SK-N-SH (cell line): ENCODE results near the gene THEM4. TPM values are rescaled to one million over a fixed set of nuclear protein-coding genes. Genes with fewer than 3 reads are reported as not detected.

Experiments
- CTCF ChIA-PET: fragments of 300-600, 350-600 bp; formaldehyde crosslinking; extraction: SDS; loops from one replicate; lab custom pipeline; 2021; lab: Yijun Ruan, JAX
- POLR2A ChIA-PET: fragments of 350-600 bp; sonication (Branson Sonifier 250); formaldehyde crosslinking; extraction: SDS; loops from one replicate; lab custom pipeline; 2020; ENCODE audit warnings: antibody characterized with exemption, inconsistent platforms; lab: Yijun Ruan, JAX
- DNase-seq: peaks from one replicate; pipeline ENCODE4 v3.0.0; 2012
- H2AFZ ChIP-seq: fragments of 200-600 bp; sonication (generic); 2 replicates; pipeline ENCODE4 v1.8.1; 2016; ENCODE audit warnings: antibody characterized with exemption, mild to moderate bottlenecking, low read depth
- H3F3A ChIP-seq: fragments of 200-600 bp; sonication (generic); replicated peaks from 2 replicates; pipeline ENCODE3; 2016; ENCODE audit warnings: antibody characterized with exemption, mild to moderate bottlenecking; ENCODE audit not compliant: insufficient read depth
- H3K27ac ChIP-seq, 2 experiments: fragments of 200-500 bp in 1 of 2; fragments of 200-600 bp in 1 of 2; sonication (Bioruptor generic) in 1 of 2; sonication (generic), shearing (Covaris generic) in 1 of 2; 2 replicates each; pipeline versions ENCODE4 v1.5.1 to v1.6.1; 2014 to 2016; ENCODE audit warnings: low read depth in 2 of 2, inconsistent platforms in 1 of 2, low read length in 1 of 2, mild to moderate bottlenecking in 1 of 2, mixed read lengths in 1 of 2
- H3K27me3 ChIP-seq: fragments of 200-600 bp; sonication (generic), shearing (Covaris generic); 2 replicates; pipeline ENCODE4 v1.6.1; 2016; ENCODE audit warnings: mixed run types; ENCODE audit not compliant: insufficient read depth
- H3K36me3 ChIP-seq, 2 experiments: fragments of 200-500 bp in 1 of 2; fragments of 200-600 bp in 1 of 2; sonication (Bioruptor generic) in 1 of 2; sonication (generic) in 1 of 2; replicated peaks in 1 of 2; 2 replicates each; pipeline versions ENCODE3 to v1.5.1; 2014 to 2016; ENCODE audit warnings: low read length in 1 of 2, mild to moderate bottlenecking in 1 of 2; ENCODE audit not compliant: insufficient read depth in 2 of 2, control insufficient read depth in 1 of 2
- H3K4me1 ChIP-seq, 2 experiments: fragments of 200-500 bp in 1 of 2; fragments of 200-600 bp in 1 of 2; sonication (Bioruptor generic) in 1 of 2; sonication (generic), shearing (Covaris generic) in 1 of 2; 2 replicates each; pipeline versions ENCODE4 v1.5.1 to v1.6.1; 2014 to 2016; ENCODE audit warnings: low read depth in 1 of 2, low read length in 1 of 2, mixed run types in 1 of 2; ENCODE audit not compliant: insufficient read depth in 2 of 2, control insufficient read depth in 1 of 2
- H3K4me2 ChIP-seq: fragments of 200-600 bp; sonication (generic), shearing (Covaris generic); 2 replicates; pipeline ENCODE4 v1.6.1; 2017; ENCODE audit warnings: mixed run types
- H3K4me3 ChIP-seq, 2 experiments: fragments of 200-500 bp in 1 of 2; fragments of 200-600 bp in 1 of 2; sonication (Bioruptor generic) in 1 of 2; sonication (generic), shearing (Covaris generic) in 1 of 2; 2 replicates each; pipeline versions ENCODE4 v1.5.1 to v1.8.1; 2014 to 2016; ENCODE audit warnings: low read depth in 2 of 2, inconsistent platforms in 1 of 2, low read length in 1 of 2, mild to moderate bottlenecking in 1 of 2, mixed read lengths in 1 of 2, moderate library complexity in 1 of 2
- H3K79me2 ChIP-seq: fragments of 200-600 bp; sonication (generic); 2 replicates; pipeline ENCODE4 v1.8.1; 2017; ENCODE audit warnings: mild to moderate bottlenecking; ENCODE audit not compliant: insufficient read depth
- H3K9ac ChIP-seq: fragments of 200-600 bp; sonication (generic); 2 replicates; pipeline ENCODE4 v1.6.1; 2017; ENCODE audit warnings: mixed run types
- H3K9me2 ChIP-seq: fragments of 200-600 bp; sonication (generic); 2 replicates; pipeline ENCODE4 v1.6.1; 2017; ENCODE audit warnings: mixed run types
- H3K9me3 ChIP-seq: fragments of 200-600 bp; sonication (generic); 2 replicates; pipeline ENCODE4 v1.6.1; 2017; ENCODE audit warnings: mixed run types, mild to moderate bottlenecking, moderate library complexity
- H4K20me1 ChIP-seq: fragments of 200-600 bp; sonication (generic); 2 replicates; pipeline ENCODE4 v1.6.1; 2017; ENCODE audit warnings: mild to moderate bottlenecking, mixed run types; ENCODE audit not compliant: insufficient read depth
- CTCF ChIP-seq: fragments of 200-600 bp; sonication (generic); IDR thresholded peaks from 2 replicates; pipeline ENCODE4 v1.6.1; 2017; ENCODE audit warnings: antibody characterized with exemption, mild to moderate bottlenecking, moderate library complexity
- FOSL2 ChIP-seq: IDR thresholded peaks from 2 replicates; pipeline ENCODE4 v1.4.0; 2012; ENCODE audit warnings: low read depth, mild to moderate bottlenecking, moderate library complexity, borderline replicate concordance
- FOXJ3 ChIP-seq: sonication (generic); formaldehyde crosslinking; IDR thresholded peaks from 2 replicates; pipeline ENCODE4 v1.5.1; 2020; ENCODE audit warnings: mild to moderate bottlenecking, missing genetic modification reagents
- FOXM1 ChIP-seq: IDR thresholded peaks from 2 replicates; pipeline ENCODE4 v1.4.0; 2012; ENCODE audit warnings: low read depth, mild to moderate bottlenecking
- GABPA ChIP-seq: IDR thresholded peaks from 2 replicates; pipeline ENCODE4 v1.4.0; 2012; ENCODE audit warnings: low read depth, mild to moderate bottlenecking
- GATA2 ChIP-seq: sonication (generic); formaldehyde crosslinking; IDR thresholded peaks from 2 replicates; pipeline ENCODE4 v1.5.0; 2020; ENCODE audit warnings: mild to moderate bottlenecking, missing genetic modification reagents
- JUND ChIP-seq: IDR thresholded peaks from 2 replicates; pipeline ENCODE4 v1.4.0; 2012
- NFIC ChIP-seq: IDR thresholded peaks from 2 replicates; pipeline ENCODE4 v1.4.0; 2012; ENCODE audit warnings: borderline replicate concordance
- RAD21 ChIP-seq: IDR thresholded peaks from 2 replicates; pipeline ENCODE4 v1.6.1; 2012; ENCODE audit warnings: mild to moderate bottlenecking, low read length
- RCOR1 ChIP-seq: fragments of 150-350 bp; IDR thresholded peaks from 2 replicates; pipeline ENCODE4 v1.6.1; 2017; ENCODE audit warnings: antibody characterized with exemption, low read length
- RFX5 ChIP-seq: IDR thresholded peaks from 2 replicates; pipeline ENCODE4 v1.6.1; 2012; ENCODE audit warnings: mild to moderate bottlenecking, improper control_type of control experiment, low read length
- USF1 ChIP-seq: IDR thresholded peaks from 2 replicates; pipeline ENCODE4 v1.4.0; 2012; ENCODE audit warnings: low read depth, borderline replicate concordance
- ZBTB33 ChIP-seq: IDR thresholded peaks from 2 replicates; pipeline ENCODE4 v1.4.0; 2012; ENCODE audit warnings: low read depth, borderline replicate concordance
- WGBS: methylation state at CpG from one replicate; pipeline ENCODE4 v1.1.6; 2017; ENCODE audit warnings: low lambda C conversion rate; 5-methylcytosine and 5-hydroxymethylcytosine counted together
- polyA plus RNA-seq, 3 experiments: library from polyadenylated mRNA; depleted of rRNA; stranded (reverse); fragments of >200 nt; gene quantifications; 2 replicates each; pipeline ENCODE4 v1.2.3, GENCODE V29; 2012

The THEM4 gene
- polyA plus RNA-seq, 1 of the 3 experiments (the other 2 are of a cell fraction): 10.1 TPM

- no peak for TF ChIP-seq CTCF
Observed at GRCh38 chr1:151952811-151953210, 43.5 kb upstream of the THEM4 start (continued).

- H3K9me2 ChIP-seq: no peaks in the 10 kb centered on the region
- H3K4me2 ChIP-seq: no peak overlapping the region
- H3K9me3 ChIP-seq: no peaks in the 10 kb centered on the region
- DNase-seq: no peak
- H3K27ac ChIP-seq: no peak overlapping the region
- no peak overlapping the region for H3K9ac ChIP-seq
- ChIA-PET POLR2A (no interaction called here), CTCF (interaction anchor here (0.8 to 2.0 kb wide), 6 partner anchors 8 to 52 kb away, joined by 3 to 9 read pairs (median 4); no protein-coding TSS in a partner anchor)
- no peaks in the 10 kb centered on the region for H3K79me2 ChIP-seq
- peaks cover 32% of the 10 kb centered on the region; the same call in 1 of the 2 replicates for H3K27me3 ChIP-seq
- TF ChIP-seq FOSL2 (no peak), JUND (no peak), ZBTB33 (no peak), FOXM1 (no peak), RAD21 (no peak), RFX5 (no peak), USF1 (no peak), RCOR1 (no peak), GABPA (no peak), GATA2 (CRISPR knock-in tag) (no peak), FOXJ3 (CRISPR knock-in tag) (no peak), NFIC (no peak)
- no peaks in the 10 kb centered on the region for H3K36me3 ChIP-seq
- no peak overlapping the region for H3K4me3 ChIP-seq
- 60% methylated on average over 10 of the region's 18 CpGs for WGBS
- no peaks in the 10 kb centered on the region for H4K20me1 ChIP-seq
- no peak overlapping the region for H2AFZ ChIP-seq
- peaks cover 0 to 6% of the 10 kb centered on the region in 2 experiments; a peak in 2 of 4 replicates for H3K4me1 ChIP-seq
- no peaks in the 10 kb centered on the region for H3F3A ChIP-seq
Observed at GRCh38 chr1:151949371-151950193, 40.3 kb upstream of the THEM4 start.
